HG02588 (cell line): ENCODE results near the gene CBX5.
"Not testable (repeated sequence)": the region's sequence is repeated elsewhere in the genome, so short reads cannot be mapped to it uniquely, and the experiment has no call there.

ENCODE experiments used
- ATAC-seq: cut with Tn5 transposase; IDR thresholded peaks from one replicate; pipeline ENCODE4 v1.9.1; 2021; ENCODE audit warnings: mild to moderate bottlenecking, moderate library complexity; ENCODE audit not compliant: unreplicated experiment

Gene CBX5

DNA sequence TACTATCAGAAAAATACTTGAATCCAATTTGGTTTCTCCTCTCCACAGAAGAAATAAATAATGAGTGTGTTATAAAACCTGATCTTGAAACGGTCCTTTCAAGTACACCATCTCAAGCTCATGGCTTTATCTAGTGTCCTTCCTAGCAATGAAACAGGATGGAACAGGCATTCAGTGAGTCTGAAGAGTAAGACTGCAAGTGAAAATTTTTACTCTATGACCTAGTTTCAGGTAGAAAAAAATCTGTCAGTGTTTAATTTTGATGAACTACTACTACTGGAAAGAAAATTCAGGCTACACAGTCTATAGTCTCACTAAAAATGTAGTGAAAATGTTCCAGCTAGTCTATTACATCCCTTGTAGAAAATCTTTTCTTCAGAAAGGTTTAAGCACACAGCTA lies 7.7 kb downstream of the CBX5 start:
- no peak for ATAC-seq

DNA sequence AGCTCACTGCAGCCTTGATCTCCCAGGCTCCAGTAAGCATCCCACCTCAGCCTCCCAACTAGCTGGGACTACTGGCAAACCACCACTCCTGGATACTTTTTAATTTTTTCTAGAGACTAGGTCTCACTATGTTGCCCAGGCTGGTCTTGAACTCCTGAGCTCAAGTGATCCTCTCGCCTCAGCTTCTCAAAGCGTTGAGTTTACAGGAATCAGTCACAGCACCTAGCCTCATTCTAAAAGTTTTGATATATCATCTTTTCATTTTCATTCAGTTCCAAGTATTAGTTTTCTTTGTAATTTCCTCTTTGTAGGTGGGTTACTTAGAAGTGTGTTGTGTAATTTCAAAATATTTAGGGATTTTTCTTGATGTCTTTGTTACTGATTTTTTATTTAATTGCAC lies 9.6 kb downstream of the CBX5 start:
- no peak for ATAC-seq

DNA sequence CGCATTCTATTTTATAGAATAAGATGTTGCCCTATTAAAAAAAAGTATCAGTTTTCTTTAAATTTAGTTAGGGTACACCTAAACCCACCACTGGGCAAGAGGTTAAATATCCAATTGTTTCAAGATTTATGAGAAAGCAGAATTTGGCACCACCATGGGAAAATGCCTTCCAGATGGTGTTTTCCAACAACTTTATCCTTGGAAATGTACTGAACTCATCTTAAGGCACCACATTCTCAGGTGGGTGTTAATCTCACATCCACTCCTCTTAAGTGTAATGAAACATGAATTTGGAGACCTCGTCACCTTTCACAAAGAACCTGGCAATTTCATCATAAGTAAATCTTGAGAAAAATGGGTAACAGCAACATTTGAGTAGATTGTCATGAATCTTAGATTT lies 13.1 kb downstream of the CBX5 start:
- no peak for ATAC-seq

DNA sequence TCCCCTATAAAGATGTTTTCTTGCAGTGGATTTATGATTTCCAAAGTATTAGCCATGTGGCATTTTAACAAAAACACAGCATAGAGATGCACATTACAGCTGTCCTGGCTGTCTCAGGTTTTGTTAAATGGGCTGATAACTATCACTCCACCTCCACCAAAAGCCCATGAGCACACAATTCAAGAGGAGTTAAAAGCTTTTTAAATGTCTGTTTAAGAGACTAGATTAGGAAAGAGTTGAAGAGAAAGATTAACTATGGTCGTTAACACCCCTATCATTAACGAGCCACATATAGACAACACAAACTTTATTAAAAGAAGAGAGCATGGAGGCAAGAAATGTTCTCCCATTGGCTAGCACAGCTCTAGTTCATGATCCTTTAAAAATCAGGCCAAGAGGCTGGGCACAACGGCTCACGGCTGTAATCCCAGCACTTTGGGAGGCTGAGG lies 14.5 kb downstream of the CBX5 start:
- no peak for ATAC-seq

DNA sequence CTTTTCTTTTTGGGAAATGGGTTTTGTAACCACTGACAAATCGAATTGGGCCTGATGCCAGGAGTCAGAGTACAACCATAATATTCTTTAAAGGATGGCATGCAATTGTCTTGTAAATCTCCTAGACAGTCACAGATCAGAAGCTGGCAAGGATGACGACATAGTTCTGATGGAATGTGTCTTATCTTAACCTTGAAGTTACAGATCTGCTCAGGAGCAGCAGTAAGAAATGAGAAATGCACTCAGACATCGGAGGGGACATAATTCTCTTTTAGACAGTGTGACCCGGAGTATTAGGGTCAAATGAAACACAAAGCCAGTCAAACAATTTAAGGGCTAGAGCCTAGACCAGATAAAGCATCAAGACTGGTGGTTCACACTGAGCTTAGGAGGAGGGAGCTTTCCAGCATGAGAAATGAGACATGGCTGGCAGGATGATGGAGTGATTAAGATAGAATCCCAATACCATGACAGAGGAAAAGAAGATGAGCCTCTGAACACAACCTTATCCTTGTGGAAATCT lies 17.5 kb downstream of the CBX5 start:
- ATAC-seq = no peak

DNA sequence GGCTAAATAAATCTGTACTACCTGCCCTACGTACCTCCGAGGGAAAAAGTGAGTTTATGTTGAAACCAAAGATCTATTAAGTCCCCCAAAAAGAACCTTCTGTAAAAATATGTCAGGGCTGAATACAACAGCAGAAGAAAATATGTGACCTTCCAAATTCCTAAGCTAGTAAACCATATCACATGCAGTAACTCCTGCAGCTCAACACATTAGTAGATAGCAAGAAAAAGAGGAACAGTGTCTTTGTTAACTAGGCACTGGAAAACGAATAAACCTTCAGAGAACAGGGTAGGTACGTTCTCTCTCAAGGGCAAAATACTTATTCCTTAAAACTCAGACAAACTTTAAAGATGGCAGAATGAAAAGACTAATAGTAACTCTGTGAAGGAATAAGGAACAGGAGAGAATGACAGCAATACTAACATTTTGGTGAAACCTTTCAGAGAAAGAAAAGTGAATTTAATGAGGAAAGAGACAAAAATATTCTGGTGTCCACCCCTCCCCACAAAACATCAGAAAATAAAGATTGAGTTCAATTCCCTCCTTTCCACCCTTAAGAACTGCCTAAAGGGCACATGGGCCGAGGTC lies 18.0 kb downstream of the CBX5 start:
- no peak for ATAC-seq

DNA sequence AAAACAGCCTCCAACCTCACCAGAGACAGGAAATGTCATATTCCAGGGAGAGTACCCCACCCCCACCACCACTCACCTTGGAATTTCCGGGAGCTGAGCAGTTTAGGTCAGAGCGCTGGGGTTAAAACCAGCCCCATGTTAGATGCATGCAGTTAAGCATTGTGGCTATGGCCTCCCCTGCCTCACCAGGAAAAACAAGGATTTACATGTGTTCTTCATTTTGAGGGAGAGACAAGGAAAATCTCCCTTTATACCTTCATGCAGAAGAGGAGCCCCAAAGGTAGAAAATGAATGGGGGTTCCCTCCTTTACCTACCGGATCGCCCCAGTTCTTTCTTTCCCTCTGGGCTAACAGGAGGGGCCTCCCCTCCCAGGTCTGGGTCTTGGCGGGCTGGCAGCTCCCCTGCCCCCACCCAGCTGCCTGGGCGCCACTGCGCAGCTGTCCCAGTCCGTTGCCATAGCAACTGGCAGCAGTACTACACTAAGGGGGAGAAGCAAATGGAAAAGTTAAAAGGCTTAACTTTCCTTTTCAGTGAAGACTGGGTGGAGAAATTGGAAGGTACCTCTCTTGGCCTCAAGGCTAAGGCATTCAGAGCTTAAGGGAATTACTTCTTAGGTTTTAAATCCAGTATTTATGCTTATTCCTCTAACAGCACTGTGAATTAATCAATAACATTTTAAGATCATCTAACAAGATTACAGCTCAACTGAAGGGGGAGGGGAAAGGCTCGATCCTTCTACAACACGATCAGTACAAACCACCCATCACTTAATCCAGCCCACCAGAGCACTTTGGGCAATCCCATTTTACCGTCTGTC lies 20.5 kb downstream of the CBX5 start:
- ATAC-seq = peak; percentile 69

DNA sequence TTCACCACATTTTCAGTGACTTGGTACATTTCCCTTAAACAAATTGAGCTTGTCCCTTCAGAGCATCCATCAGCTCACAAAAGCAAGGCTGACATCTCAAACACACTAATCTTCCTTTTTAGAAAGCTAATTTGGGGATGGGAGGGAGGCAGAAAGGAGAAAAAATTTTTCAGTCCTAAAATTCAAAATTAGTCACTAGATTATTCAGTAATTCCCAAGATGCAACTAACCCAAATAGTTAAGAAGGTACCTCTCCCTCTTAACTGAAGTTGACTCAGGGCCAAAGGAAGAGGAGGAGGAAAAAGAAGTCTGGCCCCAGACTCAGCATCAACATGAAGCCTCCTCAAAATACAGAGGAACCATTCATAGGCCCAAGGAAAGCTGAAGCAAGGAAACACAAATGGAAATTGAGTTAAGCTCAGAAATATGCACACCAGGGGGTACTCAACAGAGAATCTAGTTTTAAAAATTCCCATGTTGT lies 21.7 kb downstream of the CBX5 start:
- no peak for ATAC-seq

DNA sequence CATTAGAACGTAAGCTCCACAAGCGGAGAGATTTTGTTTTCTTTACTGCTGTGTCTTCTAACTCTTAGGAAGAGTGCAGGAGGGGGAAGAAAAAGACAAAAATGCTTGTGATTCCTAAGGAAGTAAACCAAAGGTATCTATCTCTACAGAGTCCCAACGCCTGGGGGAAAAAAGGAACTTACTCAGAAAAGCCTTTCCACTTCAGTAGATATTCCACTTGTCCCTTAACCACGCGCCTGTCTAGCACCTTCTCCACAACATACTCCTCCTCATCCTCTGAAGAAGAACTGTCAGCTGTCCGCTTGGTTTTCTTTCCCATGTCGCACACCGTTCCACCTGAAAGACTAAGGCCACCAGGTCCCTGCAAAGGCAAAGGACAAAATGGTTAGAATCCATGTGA lies 22.6 kb downstream of the CBX5 start:
- no peak for ATAC-seq

DNA sequence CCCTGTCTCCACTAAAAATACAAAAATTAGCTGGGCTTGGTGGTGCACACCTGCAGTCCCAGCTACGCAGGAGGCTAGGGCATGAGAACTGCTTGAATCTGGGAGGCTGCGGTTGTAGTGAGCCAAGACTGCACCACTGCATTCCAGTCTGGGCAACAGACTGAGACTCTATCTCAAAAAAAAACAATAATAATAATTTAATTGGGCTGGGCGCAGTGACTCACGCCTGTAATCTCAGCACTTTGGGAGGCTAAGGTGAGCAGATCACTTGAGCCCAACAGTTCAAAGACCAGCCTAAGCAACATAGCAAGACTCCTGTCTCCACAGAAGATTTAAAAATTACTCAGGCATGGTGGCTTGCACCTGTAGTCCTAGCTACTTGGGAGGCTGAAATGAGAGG lies 26.7 kb downstream of the CBX5 start:
- no peak for ATAC-seq

DNA sequence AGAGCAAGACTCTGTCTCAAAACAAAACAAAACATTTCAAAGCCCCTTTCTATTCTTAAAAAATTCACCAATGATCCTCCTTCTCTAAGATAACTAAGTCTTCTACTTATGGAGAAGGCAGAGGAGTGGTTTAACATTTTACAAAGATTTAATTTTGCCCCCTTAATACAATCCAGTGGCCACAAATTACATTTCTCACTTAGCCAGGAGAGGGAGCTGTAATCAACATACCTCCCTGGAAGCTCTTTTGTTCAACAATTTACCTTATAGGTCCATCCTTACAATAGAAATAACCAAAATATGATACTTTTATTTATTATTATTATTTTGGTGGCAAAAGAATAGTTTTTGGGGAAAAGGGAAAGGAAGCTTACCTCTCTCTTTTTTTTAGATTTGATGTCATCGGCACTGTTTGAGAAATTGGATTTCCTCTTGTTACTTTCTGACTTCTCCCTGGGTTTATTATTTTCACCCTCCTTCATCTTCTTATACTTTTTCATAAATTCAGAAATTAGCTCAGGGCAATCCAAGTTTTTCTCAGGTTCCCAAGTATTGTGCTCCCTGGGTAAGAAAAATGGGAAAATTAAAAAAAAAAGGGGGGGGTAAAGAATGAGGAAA lies 28.1 kb downstream of the CBX5 start:
- ATAC-seq = no peak

DNA sequence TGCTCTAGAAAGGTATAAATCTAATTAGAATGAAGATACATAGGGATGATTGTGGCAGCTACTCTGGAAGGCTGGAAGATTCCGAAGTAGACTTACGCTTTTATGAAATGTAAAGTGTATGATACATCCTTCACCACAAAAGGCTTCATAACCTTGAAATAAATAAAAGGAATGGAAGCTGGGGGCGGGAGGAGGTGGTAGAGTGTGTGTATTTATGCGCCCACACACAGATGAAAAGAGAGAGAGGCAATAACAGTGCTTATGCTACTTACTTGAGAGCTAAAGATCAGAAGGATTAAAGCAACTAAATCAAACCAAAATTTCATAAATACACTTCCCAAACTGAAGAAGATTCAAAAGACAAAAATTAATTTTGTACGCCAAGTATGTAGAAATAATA lies 30.4 kb downstream of the CBX5 start:
- ATAC-seq = no peak

DNA sequence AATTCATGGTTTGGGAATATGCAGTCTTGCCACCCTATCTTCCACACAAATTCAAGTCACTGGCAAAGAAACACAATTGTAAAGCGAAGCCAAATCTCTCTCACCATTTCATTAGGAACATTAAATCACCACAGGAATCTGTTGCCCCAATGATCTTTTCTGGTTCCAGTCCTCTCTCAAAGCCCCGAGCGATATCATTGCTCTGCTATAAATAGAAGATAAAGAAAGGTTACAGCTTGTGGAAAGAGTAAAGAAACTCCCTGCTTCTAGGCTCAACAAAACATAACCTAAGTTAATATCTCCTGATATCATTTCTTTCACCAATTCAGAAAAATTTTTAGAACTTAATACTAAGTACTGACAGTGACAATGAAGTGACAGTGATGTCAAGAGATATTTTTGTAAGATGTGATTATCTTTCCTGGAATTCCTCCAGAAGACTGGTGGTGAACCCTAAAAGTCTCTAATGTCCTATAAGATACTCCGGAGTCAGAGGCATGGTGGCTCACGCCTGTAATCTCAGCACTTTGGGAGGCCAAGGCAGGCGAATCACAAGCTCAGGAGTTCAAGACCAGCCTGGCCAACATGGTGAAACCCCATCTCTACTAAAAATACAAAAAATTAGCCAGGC lies 33.8 kb downstream of the CBX5 start:
- ATAC-seq = no peak

DNA sequence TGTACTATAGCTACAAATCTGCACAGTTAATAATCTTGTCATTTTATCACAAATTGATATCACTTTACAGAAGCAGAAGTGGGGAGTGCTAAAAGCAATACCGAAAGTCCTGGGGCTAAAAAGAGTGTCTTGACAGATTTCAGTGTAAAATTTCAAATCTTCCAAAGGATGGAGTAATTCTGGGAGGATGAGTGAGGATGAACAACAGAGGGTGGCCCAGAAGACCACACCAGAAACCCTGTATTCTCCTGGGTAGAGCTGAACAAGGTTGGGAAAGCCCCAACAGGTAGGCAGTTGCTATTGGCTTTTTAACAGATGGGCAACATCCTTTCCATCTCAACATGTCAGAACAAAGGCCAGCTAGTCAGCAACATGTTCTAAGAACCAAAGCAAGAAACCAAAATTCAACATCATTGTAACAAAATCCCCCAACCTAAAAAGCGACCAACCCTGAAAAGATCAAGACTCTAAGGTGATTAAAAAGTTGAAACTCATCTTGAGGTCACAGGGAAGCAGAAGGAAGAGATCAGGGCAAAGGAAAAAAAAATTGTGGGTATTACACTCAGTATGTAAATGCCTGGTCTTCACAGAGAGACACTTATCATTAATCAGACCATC lies 38.8 kb downstream of the CBX5 start:
- ATAC-seq = peak; percentile 55

DNA sequence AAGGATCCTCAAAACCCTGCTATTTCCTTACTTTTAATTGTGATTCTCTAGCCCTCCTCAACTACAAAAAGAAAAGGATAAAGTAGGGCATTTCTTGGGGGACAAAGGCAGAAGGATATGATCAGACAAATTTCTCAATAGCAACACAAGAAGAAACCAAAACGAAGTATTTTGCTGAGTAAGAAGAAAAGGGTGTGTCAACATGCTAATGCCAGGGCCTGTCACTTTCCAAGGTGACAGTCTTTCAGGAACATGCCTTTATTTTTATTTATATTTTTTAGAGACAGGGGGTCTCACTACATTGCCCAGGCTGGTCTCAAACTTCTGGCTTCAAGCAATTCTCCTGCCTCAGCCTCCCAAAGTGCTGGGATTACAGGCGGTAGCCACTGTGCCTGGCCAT lies 39.8 kb downstream of the CBX5 start:
- ATAC-seq = no peak

DNA sequence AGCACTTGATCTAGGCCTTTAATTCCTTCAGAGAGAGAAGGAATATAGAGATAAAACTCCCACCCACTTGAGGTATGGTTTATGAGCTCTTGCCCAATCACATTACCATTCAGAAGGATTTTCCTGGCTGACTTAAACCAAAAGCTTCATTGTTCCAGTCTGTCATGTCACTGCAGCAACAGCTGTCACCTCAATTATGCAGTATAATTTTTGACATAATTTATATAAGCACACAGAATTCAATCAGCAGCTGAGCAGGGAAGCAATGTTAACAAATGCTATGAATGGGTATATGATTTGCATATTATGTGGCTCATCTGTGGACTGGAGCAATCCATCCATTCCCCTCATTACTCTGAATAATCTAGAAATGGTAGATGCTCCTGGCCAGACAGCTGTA lies 40.3 kb downstream of the CBX5 start:
- no peak for ATAC-seq

DNA sequence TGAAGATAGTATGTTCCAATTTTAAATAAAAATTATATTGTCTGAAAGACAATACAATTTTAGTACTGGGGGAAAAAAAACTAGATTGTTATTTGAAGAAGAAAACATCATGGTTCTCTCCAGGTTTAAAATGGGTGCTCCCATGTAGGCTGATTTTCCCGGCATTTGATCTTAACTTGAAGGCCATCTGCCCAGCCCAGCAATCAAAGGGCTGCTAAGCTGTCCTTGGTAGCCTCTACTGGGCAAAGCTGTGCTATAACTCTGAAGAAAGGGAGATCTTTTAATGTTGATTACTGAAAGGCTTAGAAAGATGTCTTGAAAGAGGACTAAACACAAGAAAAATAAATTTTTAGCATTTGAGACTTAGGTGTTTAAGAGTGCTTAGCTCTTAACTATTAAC lies 41.4 kb downstream of the CBX5 start:
- ATAC-seq = no peak

DNA sequence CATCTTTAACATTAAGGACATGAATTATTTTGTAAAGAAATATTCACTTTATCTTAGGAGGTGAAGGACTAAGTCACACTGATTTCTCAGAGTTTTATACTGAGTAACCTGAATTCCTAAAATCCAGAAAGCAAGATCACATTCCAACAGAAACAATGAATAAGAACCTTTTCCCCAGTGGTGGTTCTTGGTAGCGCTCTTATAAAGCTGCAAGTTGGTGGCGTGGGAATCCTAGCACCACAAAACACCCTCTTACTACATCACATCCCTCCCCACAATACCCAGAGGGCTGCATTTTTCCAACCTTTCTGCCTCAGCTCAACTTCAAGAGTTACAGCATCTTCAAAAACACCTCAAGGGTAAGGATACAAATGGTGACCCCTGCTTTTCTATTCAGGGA lies 47.1 kb downstream of the CBX5 start:
- no peak for ATAC-seq

DNA sequence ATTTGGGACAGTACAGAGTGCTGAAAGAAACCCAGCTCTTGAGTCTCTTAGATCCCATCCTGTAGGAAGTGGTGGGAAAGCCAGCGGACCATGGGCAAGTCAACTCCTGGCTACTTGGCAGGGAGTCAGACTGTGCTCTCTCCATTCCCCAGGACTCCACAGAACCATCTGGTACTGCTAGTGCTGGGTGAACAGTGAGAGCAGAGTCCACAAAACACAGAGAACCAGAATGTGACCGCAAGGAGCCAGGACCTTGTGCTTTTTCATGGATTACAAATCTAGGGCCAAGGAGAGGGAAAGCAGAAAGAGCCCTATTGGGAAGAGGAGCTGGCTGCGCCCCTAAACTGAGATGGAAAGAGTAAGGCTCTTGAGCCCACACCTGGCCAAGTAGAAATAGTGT lies 48.7 kb downstream of the CBX5 start:
- ATAC-seq = not testable (repeated sequence)

DNA sequence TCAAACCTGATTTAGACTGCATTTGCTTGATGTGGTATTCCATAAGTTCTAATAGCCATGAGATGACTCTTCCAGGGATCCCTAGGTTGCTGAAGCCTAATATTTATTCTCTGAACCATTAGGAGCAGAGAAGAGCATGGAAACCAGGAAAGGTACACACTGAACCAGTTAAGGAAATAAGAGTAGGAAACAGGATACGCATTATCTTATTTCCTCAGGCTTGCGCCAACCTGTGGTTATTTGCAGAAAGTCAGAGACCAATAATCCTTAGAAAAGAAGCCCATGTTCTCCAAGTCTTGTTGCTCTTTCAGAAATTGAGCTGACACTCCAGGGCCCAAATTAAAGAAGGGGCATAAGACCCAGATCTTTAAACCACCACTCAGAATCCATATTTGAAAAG lies 49.4 kb downstream of the CBX5 start:
- ATAC-seq = no peak

DNA sequence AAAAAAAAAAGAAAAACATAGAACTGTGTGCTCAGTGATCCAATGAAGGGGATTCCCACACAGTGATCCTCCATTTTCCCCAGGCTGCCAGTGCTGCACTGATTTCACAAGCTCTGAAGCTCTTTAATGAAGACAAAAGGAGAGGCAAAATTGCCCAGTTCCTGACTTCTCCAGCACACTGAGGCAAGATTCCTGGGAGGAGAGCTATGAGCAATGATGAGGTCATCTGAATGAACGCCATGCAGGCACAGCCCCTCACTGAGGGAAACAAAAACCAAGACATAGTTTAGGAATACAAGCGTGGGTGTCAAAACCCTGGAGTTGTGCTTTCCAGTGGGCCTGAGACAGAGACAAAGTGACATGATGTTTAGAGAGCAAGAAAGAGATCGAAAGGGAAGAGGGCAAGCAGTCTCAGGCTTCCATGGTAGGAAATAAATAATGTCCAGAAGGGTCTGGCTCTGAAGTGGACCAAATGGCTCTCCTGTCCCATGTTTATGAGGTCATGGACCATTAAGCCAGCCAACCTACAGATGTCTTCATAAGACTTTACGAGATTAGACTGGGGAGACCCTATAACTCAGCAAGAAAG lies 50.2 kb downstream of the CBX5 start:
- no peak for ATAC-seq
